PC-3 (cell line): ENCODE results near the gene IGSF21.

Experiments used
- CTCF ChIP-seq: fragments of 300-600 bp; sonication (generic); conservative IDR thresholded peaks from 2 replicates; pipeline ENCODE4 v1.5.1; 2017; ENCODE audit warnings: antibody characterized with exemption, low read depth, mild to moderate bottlenecking, low read length
- EZH2 ChIP-seq: fragments of 300-600 bp; sonication (generic); IDR thresholded peaks from one replicate; pipeline ENCODE4 v1.6.1; 2017; ENCODE audit warnings: antibody characterized with exemption, mild to moderate bottlenecking, low read length; ENCODE audit not compliant: unreplicated experiment
- EZH2phosphoT487 ChIP-seq: fragments of 300-600 bp; sonication (generic); IDR thresholded peaks from 2 replicates; pipeline ENCODE4 v1.6.1; 2018; ENCODE audit warnings: mild to moderate bottlenecking, antibody characterized with exemption, low read length, borderline replicate concordance

DNA sequence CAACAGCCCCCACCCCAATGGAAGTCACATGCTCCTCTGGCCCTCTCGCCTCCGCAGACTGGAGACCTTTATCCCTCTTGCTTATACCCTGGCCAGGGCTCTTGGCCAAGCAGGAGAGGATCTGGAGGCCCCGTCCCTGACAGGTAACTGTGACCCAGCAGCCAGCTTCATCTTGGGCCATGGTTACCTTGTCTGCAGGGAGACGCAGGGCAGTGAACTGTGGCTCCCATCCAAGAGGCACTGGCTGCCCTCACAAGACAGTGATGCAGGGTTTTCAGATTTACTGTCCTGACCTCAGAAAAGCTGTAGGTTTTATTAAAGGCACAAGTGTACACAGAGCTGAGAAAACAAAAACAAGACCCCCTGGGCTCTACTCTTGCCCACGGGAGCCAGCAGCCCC, 276.5 kb downstream of the IGSF21 start:
- TF ChIP-seq CTCF (no peak), EZH2 (no peak), EZH2phosphoT487 (no peak)
